Neural progenitor cell (in vitro differentiated cells): ENCODE results near the gene EGFR.

Experiments used
- CTCF ChIP-seq: fragments of 200-600 bp; sonication (generic); IDR thresholded peaks from 2 replicates; pipeline ENCODE4 v1.5.1; 2017; ENCODE audit warnings: antibody characterized with exemption, mild to moderate bottlenecking
- EZH2 ChIP-seq: fragments of 200-600 bp; sonication (generic); IDR thresholded peaks from 2 replicates; pipeline ENCODE4 v1.6.1; 2017; ENCODE audit warnings: antibody characterized with exemption, mild to moderate bottlenecking, moderate library complexity
- EZH2phosphoT487 ChIP-seq: fragments of 200-600 bp; sonication (generic); IDR thresholded peaks from 2 replicates; pipeline ENCODE4 v1.6.1; 2017; ENCODE audit warnings: antibody characterized with exemption

- TF ChIP-seq CTCF: no peak
- TF ChIP-seq EZH2: no peak
- no peak for TF ChIP-seq EZH2phosphoT487
Measured at GRCh38 chr7:55140941-55141278, 122.1 kb downstream of the EGFR start.
